HepG2 (cell line): ENCODE data around the gene SPATC1L.
A peak's percentile ranks its signal among the peaks of the same experiment; 100 is the strongest.
"Not testable (repeated sequence)": the region's sequence is repeated elsewhere in the genome, so short reads cannot be mapped to it uniquely, and the experiment has no call there.

Experiments
- BHLHE40 ChIP-seq: IDR thresholded peaks from 2 replicates; pipeline ENCODE4 v1.6.1; 2011; ENCODE audit warnings: low read length, improper control_type of control experiment
- GABPA ChIP-seq, 2 experiments: IDR thresholded peaks; 2 replicates each; pipeline ENCODE4 v1.6.1; 2011 to 2016; ENCODE audit warnings: low read depth in 2 of 2, low read length in 1 of 2, missing biosample characterization in 1 of 2, missing genetic modification characterization in 1 of 2
- PHF8 ChIP-seq: sonication (generic); formaldehyde crosslinking; IDR thresholded peaks from 2 replicates; pipeline ENCODE4 v1.5.0; 2020; ENCODE audit warnings: missing genetic modification reagents
- PRDM10 ChIP-seq: sonication (generic); formaldehyde crosslinking; IDR thresholded peaks from 2 replicates; pipeline ENCODE4 v1.4.0; 2020; ENCODE audit warnings: low read depth, missing genetic modification reagents
- RARG ChIP-seq: sonication (generic); formaldehyde crosslinking; IDR thresholded peaks from 2 replicates; pipeline ENCODE4 v1.4.0; 2020; ENCODE audit warnings: low read depth, mild to moderate bottlenecking, missing genetic modification reagents
- SRSF1 ChIP-seq: fragments of 200-400 bp; formaldehyde crosslinking; optimal IDR thresholded peaks from 2 replicates; pipeline ENCODE3; 2017; ENCODE audit warnings: mild to moderate bottlenecking, low read depth, low read length, moderate library complexity
- TERF1 ChIP-seq: sonication (generic); formaldehyde crosslinking; IDR thresholded peaks from 2 replicates; pipeline ENCODE4 v1.8.0; 2022; ENCODE audit warnings: mild to moderate bottlenecking, missing genetic modification reagents, moderate library complexity
- ZKSCAN1 ChIP-seq: fragments of 150-350 bp; IDR thresholded peaks from 2 replicates; pipeline ENCODE4 v1.6.1; 2014; ENCODE audit warnings: low read length
- ZNF296 ChIP-seq: sonication (generic); formaldehyde crosslinking; conservative IDR thresholded peaks from 2 replicates; pipeline ENCODE4 v1.5.0; 2020; ENCODE audit warnings: mild to moderate bottlenecking, missing genetic modification reagents
- TF ChIP-seq, protein P1 (sequence below): sonication (generic); formaldehyde crosslinking; IDR thresholded peaks from 2 replicates; pipeline ENCODE4 v1.5.0; 2020; ENCODE audit warnings: mild to moderate bottlenecking, missing genetic modification reagents, moderate library complexity
- TF ChIP-seq, protein P2 (sequence below): IDR thresholded peaks from 2 replicates; pipeline ENCODE4 v1.6.1; 2012; ENCODE audit warnings: inconsistent platforms

GRCh38 chr21:46147429-46147828 lies 36.8 kb downstream of the SPATC1L start:
- TF ChIP-seq RARG (CRISPR knock-in tag); BHLHE40; PHF8; ZNF296 (CRISPR knock-in tag); PRDM10; SRSF1; TERF1 (CRISPR knock-in tag); ZKSCAN1; GABPA (IDR thresholded peaks at IDR 0.05; ENCODE audit: low read depth, low read length); GABPA (CRISPR knock-in tag; IDR thresholded peaks at IDR 0.05; ENCODE audit: low read depth): not testable (repeated sequence)
- TF ChIP-seq, protein P1, sequence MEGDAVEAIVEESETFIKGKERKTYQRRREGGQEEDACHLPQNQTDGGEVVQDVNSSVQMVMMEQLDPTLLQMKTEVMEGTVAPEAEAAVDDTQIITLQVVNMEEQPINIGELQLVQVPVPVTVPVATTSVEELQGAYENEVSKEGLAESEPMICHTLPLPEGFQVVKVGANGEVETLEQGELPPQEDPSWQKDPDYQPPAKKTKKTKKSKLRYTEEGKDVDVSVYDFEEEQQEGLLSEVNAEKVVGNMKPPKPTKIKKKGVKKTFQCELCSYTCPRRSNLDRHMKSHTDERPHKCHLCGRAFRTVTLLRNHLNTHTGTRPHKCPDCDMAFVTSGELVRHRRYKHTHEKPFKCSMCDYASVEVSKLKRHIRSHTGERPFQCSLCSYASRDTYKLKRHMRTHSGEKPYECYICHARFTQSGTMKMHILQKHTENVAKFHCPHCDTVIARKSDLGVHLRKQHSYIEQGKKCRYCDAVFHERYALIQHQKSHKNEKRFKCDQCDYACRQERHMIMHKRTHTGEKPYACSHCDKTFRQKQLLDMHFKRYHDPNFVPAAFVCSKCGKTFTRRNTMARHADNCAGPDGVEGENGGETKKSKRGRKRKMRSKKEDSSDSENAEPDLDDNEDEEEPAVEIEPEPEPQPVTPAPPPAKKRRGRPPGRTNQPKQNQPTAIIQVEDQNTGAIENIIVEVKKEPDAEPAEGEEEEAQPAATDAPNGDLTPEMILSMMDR = peak; percentile 77
- TF ChIP-seq, protein P2, sequence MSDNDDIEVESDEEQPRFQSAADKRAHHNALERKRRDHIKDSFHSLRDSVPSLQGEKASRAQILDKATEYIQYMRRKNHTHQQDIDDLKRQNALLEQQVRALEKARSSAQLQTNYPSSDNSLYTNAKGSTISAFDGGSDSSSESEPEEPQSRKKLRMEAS = not testable (repeated sequence)
